Hair follicular keratinocyte (primary cell): Measurements from ENCODE around the gene AGAP9. TPM values are rescaled to one million over a fixed set of nuclear protein-coding genes. Genes with fewer than 3 reads are reported as not detected.

Experiments used
- total RNA-seq: library from RNA; depleted of rRNA; stranded (reverse); fragments of >200 nt; gene quantifications from 2 replicates; pipeline ENCODE4 v1.2.3, GENCODE V29; 2015

Gene AGAP9
- 0.91 and 2.0 TPM in 2 replicates for total RNA-seq

DNA sequence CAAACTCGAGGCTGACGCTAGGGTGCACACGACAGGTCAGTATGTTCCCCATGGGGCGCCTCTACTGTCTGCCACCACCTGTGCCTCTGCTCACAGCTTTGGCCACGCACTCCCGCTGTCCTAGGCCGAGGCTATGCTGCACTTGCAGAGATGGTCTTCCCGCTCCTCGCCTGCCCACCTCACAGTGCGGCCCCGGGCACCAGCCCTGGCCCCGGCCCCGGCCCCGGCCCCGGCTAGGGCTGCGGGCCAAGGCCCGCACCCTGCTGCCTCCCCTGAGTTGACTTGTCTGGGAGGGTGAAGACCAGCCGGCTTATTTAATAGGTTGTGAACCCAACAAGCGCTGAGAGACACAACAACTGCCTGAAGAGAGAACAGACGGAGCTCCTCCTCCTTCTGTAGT, at the start of gene AGAP9:
AGAP9 (minus strand) TSS at position 164 of the 400 bp plus-strand sequence; CDS start at position 52, 112 bp downstream.

DNA sequence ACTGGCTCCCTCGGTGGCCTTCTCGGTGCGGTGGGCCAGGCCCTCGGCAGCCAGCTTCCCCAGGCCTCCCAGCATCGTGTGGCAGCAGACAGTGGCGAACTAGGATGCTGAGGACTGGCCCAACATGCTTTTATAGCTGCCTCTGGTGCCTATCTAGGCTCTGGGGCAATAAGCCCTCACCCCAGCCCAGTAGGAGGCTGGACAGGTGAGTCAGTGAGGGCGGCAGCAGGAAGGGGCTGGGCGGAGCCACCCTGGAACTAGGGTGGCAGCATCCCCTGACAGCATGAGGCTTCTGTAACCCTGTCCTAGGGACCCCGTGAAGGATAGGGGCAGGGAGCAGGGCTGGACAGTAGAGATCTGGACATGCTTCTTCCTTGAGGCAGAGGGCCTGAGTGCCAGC, 31.8 kb downstream of the AGAP9 start, which contains the start of gene FAM25G:
FAM25G (minus strand) TSS at position 101 of the 400 bp plus-strand sequence; CDS start at position 75, 26 bp downstream.

DNA sequence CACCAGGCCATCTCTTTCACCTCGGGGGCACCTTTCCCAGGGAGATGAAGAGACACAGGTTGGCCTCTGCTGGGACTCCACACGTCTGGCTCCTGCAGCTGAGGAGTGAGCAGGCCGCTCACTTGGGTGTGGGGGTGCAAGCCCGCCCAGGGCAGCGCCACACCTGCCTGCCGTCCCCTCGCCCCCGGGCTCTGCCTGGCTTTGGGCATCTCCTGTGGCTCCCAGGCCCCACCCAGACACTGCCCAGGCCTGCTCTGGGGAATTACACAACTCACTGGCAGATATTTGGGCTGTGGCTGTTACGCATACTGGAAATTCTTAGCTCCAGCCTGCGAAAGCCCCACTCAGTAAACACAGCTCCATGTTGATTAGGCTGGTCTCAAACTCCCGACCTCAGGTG, 39.5 kb downstream of the AGAP9 start, which contains the start of gene ANXA8:
ANXA8 (minus strand) TSS at position 193 of the 400 bp plus-strand sequence; CDS start at position 11, 182 bp downstream.

Other genes with a start within 250 kb of the AGAP9 start
- not detected in 2 replicates for gene GDF10, start 223.4 kb downstream of the AGAP9 start, total RNA-seq
- not detected in 2 replicates for gene GDF2, start 201.2 kb downstream of the AGAP9 start, total RNA-seq
- gene RBP3, start 175.3 kb downstream of the AGAP9 start, total RNA-seq: not detected in 2 replicates
- 0.39 and 1.3 TPM in 2 replicates for gene ZNF488, start 139.3 kb downstream of the AGAP9 start, total RNA-seq
- gene ANXA8, start 39.5 kb downstream of the AGAP9 start, total RNA-seq: 161 and 275 TPM in 2 replicates
- gene FAM25G, start 31.9 kb downstream of the AGAP9 start, total RNA-seq: 15.6 and 21.2 TPM in 2 replicates
- not detected in 2 replicates for gene SYT15B, start 240.0 kb upstream of the AGAP9 start, total RNA-seq